Hair follicle dermal papilla cell (primary cell): ENCODE data around the gene SLC5A3. TPM values are rescaled to one million over a fixed set of nuclear protein-coding genes. Genes with fewer than 3 reads are reported as not detected.

Experiments used
- total RNA-seq: library from RNA; depleted of rRNA; stranded (reverse); fragments of >200 nt; gene quantifications from 2 replicates; pipeline ENCODE4 v1.2.3, GENCODE V29; 2012

Gene SLC5A3
- total RNA-seq: 158 and 163 TPM in 2 replicates

GRCh38 chr21:34073032-34073748 is at the start of gene SLC5A3, which contains the start of gene MRPS6:
TSS of gene SLC5A3 (plus strand) at chr21:34073578. CDS start at chr21:34095199, 21,621 bp downstream.
TSS of gene MRPS6 (plus strand) at chr21:34073578. CDS start at chr21:34073701, 123 bp downstream.

Other genes starting within 250 kb of the SLC5A3 start
- gene ATP5PO, start 157.8 kb upstream of the SLC5A3 start, total RNA-seq: 84.2 and 101 TPM in 2 replicates
- gene MRPS6, start within 50 bp of the SLC5A3 start, total RNA-seq: 42.5 and 66.5 TPM in 2 replicates